ENCODE data around the gene KCND3.

GRCh38 chr1:112011202-112011601 is 21.7 kb upstream of the KCND3 start:
- TF ChIP-seq CTCF (IDR thresholded peaks at IDR 0.05) (no peak), POLR2A (IDR thresholded peaks at IDR 0.05) (no peak)

All from thyroid gland (tissue), 4 donors.